Right renal pelvis (tissue), 4 donors: Measurements from ENCODE around the gene MECP2. TPM values are rescaled to one million over a fixed set of nuclear protein-coding genes. Genes with fewer than 3 reads are reported as not detected.

ENCODE experiments used
- DNase-seq, 4 donors: peaks; one replicate each; pipeline ENCODE4 v3.0.0-alpha.2; 2013; ENCODE audit warnings: low read depth in 4 of 4, low spot score in 3 of 4, missing footprints in 1 of 4
- polyA plus RNA-seq, 4 donors: library from polyadenylated mRNA; unstranded; fragments of 120-200 nt; gene quantifications; one replicate each; pipeline ENCODE4 v1.2.1, GENCODE V29; 2013; ENCODE audit not compliant: insufficient read length in 4 of 4

The MECP2 gene
- polyA plus RNA-seq, 4 donors, result 30.2 to 36.9 (median 31.6) TPM

DNA sequence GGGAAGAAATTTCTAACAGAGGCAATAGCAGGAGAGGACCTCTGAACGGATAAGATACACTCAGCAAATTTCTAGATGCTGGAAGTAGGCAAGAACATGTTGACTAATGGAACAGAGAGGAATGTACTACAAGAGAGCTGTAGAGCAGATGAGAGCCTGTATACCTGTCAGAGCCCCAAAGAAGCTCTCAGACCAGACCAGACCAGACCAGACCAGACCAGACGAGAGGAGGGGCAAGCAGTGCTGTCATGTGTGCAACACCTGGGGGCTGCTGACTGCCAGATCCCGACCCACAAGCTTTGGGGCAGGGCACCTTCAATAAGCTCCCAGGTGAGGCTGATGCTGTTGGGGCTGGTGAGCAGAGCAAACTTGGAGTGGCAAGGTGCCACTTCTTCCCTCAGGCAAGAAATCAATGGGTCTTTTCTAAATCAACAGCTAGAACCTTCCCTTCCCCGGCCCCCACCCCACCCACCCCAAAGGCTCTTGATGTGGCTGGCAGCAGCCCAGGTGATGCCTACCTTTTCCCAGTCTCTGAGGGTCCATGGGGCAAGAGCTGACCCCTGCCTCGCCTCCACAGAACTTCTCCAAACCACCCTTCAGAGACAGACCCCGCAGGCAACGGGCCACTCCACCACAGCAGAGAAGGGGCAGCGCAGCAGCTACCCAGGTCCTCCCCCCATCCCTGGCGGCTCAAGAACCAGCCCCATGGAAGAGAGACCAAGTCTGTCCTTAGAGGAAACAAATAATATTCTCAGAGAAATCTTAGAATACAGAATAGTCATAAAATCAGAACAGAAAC lies 32.7 kb downstream of the MECP2 start:
- no peak for DNase-seq

- no peak for DNase-seq
Observed at GRCh38 chrX:154063234-154063633, 34.3 kb downstream of the MECP2 start.

GRCh38 chrX:154061801-154062200 lies 35.7 kb downstream of the MECP2 start:
- DNase-seq, result no peak

DNA sequence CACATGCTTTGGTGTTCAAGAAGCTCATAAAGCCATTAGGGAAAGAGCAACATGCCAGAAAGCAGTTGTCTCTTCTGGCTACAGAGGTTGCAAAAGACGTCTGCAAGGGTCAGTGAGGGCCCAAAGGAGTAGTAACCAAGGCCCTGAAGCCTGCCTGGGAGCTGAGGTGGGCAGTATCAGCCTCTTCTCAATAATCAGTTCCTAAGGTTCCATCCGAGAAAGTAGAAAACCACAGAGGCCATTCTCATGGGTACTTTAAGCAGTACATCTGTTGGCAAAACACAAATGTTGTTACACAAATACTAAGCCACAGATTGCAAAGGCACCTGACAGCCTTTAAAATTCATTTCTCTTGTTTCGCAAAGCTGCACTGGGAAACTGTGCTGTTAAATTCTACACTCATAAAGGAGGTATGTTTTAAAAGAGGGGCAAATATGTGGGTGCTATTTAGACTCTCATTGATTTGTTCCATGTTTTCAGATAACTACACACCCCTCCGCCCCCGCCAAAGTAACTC lies 37.7 kb downstream of the MECP2 start:
- no peak for DNase-seq

- DNase-seq, result no peak
Observed at GRCh38 chrX:154059231-154059630, 38.3 kb downstream of the MECP2 start.

- no peak for DNase-seq
Observed at GRCh38 chrX:154058214-154058997, 39.1 kb downstream of the MECP2 start.

- DNase-seq, result no peak
Observed at GRCh38 chrX:154057791-154058190, 39.7 kb downstream of the MECP2 start.

DNA sequence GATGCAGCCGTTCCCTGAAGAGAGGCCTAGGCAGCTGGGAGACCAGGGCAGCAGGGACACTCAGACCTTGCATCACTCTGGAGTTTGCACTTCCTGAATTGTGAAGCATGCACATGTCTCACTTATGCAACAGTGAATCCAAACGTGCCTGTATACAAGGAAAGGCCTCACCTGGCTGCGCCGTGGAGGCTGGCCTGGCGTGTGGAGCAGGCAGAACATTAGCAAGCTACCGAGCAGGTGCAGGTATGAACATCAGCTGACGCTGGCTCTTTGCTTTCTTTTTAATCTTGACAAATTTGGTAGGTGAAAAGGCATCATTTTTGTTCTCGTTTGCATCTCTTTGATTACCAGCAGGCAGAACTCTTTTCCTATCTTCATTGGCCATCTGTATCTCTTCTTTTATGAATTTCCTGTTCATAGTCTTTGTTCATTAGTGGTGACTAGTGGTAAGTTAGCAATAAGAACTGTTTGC lies 40.7 kb downstream of the MECP2 start:
- no peak for DNase-seq

DNA sequence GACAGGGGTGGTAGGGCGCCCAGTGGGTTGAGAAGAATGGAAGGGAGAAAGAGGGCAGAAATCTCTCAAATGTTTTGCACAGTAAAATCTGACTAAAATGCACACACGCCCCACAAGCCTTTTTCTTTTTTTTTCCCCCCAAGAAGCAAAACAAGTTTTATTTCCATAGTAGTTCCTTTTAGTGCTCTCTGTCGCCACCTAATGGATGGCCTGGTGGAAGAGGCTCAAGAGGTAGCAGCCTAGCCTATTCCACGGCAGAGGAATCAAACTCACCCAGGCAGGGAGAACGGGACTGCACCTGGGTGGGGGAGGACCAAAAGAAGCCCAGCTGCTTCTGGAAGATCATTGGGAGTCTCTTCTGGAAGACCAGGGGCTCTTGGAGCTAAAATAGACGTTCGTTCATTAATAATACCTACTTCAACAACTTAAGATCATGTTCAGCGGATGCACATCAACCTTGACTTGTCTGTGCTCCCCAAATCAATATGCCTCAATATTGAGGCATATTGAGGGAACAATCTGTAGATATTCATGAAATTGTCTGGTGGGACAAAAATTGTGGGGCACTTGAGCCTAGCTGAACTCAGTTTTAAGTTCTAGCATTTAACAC lies 46.2 kb downstream of the MECP2 start:
- peak; percentile 25 to 55 (median 52) for DNase-seq

DNA sequence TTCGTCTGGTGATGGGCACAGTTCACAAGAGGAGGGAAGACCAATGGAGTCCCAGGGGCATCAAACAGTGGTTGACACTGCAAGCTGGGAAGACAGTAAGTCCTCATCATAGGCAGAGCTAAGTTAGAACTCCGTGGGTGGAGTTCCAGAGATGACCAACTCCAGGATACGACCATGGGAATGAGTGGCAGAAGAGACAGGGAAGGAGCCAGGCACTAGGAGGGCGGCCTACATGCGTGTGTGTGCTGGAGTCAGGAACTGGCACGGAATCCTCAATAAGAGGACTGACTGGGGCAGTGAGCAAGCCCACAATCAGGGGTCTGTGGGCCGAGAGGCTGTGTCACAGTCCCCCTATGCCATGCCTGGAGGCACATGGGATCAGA lies 47.4 kb downstream of the MECP2 start:
- DNase-seq, result no peak

DNA sequence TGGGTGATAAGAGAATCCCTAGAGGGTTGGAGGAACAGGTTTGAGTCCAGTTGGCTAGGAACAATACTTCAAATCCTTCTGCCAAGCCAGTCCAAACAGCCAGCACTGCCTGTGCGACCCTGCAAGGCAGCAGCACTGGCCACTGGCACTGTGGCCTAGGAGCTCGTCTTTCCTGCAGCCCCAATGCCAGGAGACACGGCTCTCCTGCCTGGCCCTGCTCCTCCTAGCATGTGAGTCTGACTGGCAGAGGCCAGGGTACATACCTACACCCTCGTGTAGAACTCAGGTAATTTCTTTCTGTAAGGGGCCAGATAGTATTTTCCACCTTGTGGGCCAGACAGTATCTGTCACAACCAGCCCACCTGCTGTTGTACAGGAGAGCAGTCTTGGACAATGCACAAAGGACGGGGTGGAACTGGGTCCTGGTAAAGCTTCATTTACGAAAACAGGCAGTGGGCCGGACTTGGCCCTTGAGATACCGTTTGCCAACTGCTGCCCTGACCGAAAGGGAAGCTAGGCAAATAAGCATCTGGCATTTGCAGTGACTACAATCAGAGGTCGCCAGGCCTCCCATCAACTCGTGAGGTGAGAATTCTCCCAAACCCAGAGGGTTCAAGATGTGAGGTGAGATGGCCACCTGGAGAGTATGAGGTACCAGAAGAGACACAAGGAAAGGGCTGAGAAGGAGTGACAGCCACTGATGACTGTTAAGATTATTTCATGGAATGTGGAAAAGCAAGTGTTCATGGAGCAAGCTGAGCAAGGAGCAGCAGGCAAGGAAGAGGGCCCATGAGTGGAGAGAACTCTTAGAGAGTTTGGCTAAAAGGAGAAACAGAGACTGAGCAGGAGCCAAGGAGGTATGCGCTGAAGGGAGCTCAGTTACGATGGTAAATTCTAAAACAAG lies 48.1 kb downstream of the MECP2 start:
- DNase-seq, result no peak

DNA sequence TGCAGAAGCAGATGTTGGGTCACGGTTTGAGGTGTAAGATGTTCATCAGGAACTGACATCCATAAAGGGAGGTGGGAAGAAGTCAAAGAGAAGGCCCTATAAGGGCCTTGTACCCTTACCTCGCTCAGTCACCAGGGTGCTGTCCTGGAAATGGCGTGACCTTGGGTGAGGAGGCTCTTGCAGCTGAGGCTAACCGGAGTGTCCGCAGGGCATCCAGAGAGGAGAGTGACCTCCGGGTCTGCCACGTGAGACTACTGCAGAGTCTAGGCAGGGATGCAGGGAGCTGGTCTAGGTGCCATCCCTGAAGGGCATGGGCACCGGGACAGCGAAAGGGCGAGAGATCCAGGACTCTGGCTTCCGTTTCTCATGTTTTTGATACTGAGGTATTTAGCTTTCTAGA lies 49.1 kb downstream of the MECP2 start:
- no peak for DNase-seq

GRCh38 chrX:154046940-154047610 lies 50.4 kb downstream of the MECP2 start:
- no peak for DNase-seq

- DNase-seq, result peak in 1 of 4 donors; percentile 16
Observed at GRCh38 chrX:154046031-154046781, 51.3 kb downstream of the MECP2 start.

- DNase-seq, result no peak
Observed at GRCh38 chrX:154044091-154044490, 53.4 kb downstream of the MECP2 start.

DNA sequence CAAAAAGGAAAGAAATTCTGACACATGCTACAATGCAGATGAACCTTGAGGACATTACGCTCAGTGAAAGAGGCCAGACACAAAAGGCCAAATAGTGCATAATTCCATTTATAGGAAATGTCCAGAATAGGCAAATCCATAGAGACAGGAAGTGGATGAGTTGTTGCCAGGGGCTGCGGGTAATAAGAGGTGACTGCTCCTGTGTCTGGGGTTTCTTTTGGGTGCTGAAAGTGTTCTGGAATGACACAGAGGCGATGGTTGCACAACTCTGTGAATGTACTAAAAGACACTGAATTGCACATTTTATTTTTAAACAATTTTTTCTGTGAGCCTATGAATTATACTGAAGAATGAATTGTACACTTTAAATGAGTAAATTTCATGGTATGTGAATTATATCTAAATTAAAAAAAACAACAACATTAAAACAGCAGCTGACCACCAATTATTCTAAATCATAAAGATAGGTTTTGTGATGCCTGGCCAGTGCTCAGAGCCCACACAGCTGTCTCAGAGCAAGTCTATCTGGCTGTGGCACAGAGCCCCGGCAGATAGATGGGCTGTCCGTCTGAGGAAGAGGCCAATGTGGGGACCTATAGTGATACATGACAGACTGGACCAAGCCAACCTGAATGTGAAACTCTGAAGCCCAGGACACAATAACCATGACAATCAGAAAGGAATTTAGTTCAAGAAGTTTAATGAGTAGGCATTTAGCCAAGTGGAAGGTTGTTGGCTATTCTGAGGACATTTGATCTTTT lies 54.3 kb downstream of the MECP2 start:
- no peak for DNase-seq

- no peak for DNase-seq
Observed at GRCh38 chrX:154040863-154041262, 56.7 kb downstream of the MECP2 start.

DNA sequence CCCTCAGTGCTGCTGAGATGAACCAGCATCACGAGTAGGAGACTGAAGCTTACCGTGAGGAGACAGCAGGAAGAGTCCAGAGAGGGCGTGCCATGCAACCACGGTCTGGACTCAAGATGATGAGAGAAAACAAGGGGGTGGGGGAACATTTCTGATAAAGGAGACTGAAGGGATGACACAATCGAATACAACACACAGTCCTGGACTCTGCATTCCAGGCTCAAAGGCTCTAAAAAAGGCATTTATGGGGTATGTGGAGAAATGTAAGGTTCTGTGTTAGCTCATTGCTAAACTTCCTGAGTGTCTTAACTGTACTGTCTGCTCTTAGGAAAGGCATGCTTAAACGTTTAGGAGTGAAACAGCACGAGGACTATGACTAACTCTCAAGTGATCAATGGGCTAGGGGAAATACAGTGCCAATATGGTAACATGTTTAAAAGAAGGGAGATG lies 57.2 kb downstream of the MECP2 start:
- DNase-seq, result no peak
